GM23338 (cell line): ENCODE results near the gene OPRM1. TPM values are rescaled to one million over a fixed set of nuclear protein-coding genes. Genes with fewer than 3 reads are reported as not detected.

Source experiments
- ATAC-seq: fragments of 200-7000 bp; cut with Tn5 transposase; 3 replicates; pipeline ENCODE4 v1.9.1; 2020
- DNase-seq: peaks from one replicate; pipeline ENCODE4 v3.0.0-alpha.2; 2015; ENCODE audit warnings: low spot score
- H2AFZ ChIP-seq: fragments of 200-600 bp; sonication (generic); 2 replicates; pipeline ENCODE4 v1.8.0; 2016; ENCODE audit warnings: antibody characterized with exemption, mild to moderate bottlenecking, moderate library complexity
- H3F3A ChIP-seq: fragments of 200-600 bp; sonication (generic); replicated peaks from 2 replicates; pipeline ENCODE4 v1.8.0; 2017; ENCODE audit warnings: antibody characterized with exemption, mixed run types, low read depth
- H3K27ac ChIP-seq: fragments of 200-600 bp; sonication (generic); 2 replicates; pipeline ENCODE4 v1.6.1; 2016; ENCODE audit warnings: low read depth
- H3K27me3 ChIP-seq: fragments of 200-600 bp; sonication (generic); 2 replicates; pipeline ENCODE4 v1.8.0; 2016; ENCODE audit warnings: mild to moderate bottlenecking, mixed run types, moderate library complexity; ENCODE audit not compliant: insufficient read depth
- H3K36me3 ChIP-seq: fragments of 200-600 bp; sonication (generic); 2 replicates; pipeline ENCODE4 v1.8.0; 2016; ENCODE audit warnings: mild to moderate bottlenecking; ENCODE audit not compliant: insufficient read depth
- H3K4me1 ChIP-seq: fragments of 200-600 bp; sonication (generic); 2 replicates; pipeline ENCODE4 v1.8.0; 2016; ENCODE audit warnings: mild to moderate bottlenecking, moderate library complexity; ENCODE audit not compliant: insufficient read depth
- H3K4me2 ChIP-seq: fragments of 200-600 bp; sonication (generic); 2 replicates; pipeline ENCODE4 v1.7.1; 2017; ENCODE audit warnings: mixed run types
- H3K4me3 ChIP-seq: fragments of 200-600 bp; sonication (generic); 2 replicates; pipeline ENCODE4 v1.6.1; 2016; ENCODE audit warnings: mixed run types
- H3K79me2 ChIP-seq: fragments of 200-600 bp; sonication (generic); replicated peaks from 2 replicates; pipeline ENCODE4 v1.8.0; 2017; ENCODE audit warnings: mild to moderate bottlenecking; ENCODE audit not compliant: insufficient read depth
- H3K9me2 ChIP-seq: fragments of 200-600 bp; sonication (generic); 2 replicates; pipeline ENCODE4 v1.8.0; 2017; ENCODE audit not compliant: insufficient read depth
- H4K20me1 ChIP-seq: fragments of 200-600 bp; sonication (generic); replicated peaks from 2 replicates; pipeline ENCODE4 v1.8.0; 2017; ENCODE audit warnings: mild to moderate bottlenecking; ENCODE audit not compliant: insufficient read depth
- H3K27ac Mint-ChIP-seq: 2 replicates; pipeline ENCODE4 v1.8.0; 2020; ENCODE audit warnings: inconsistent platforms, mild to moderate bottlenecking, moderate library complexity, mixed read lengths
- H3K27me3 Mint-ChIP-seq: 3 replicates; pipeline ENCODE4 v1.8.0; 2022; ENCODE audit warnings: low read depth, mild to moderate bottlenecking, moderate library complexity, mixed read lengths, inconsistent platforms; ENCODE audit not compliant: insufficient read depth, poor library complexity
- H3K36me3 Mint-ChIP-seq: 3 replicates; pipeline ENCODE4 v1.8.0; 2021; ENCODE audit warnings: low read depth, mild to moderate bottlenecking, inconsistent platforms, moderate library complexity, mixed read lengths
- H3K4me1 Mint-ChIP-seq: 3 replicates; pipeline ENCODE4 v1.8.0; 2020; ENCODE audit warnings: mild to moderate bottlenecking, inconsistent platforms, mixed read lengths
- H3K4me3 Mint-ChIP-seq: 3 replicates; pipeline ENCODE4 v1.8.0; 2021; ENCODE audit warnings: moderate library complexity, mild to moderate bottlenecking, inconsistent platforms, mixed read lengths
- H3K9me3 Mint-ChIP-seq: 3 replicates; pipeline ENCODE4 v1.8.0; 2020; ENCODE audit warnings: moderate library complexity, mild to moderate bottlenecking, inconsistent platforms, mixed read lengths
- CREB1 ChIP-seq: fragments of 250-450 bp; sonication (Bioruptor Pico); IDR thresholded peaks from 2 replicates; pipeline ENCODE4 v1.5.0; 2020; ENCODE audit warnings: low read depth, mild to moderate bottlenecking, moderate library complexity
- EZH2 ChIP-seq: fragments of 200-600 bp; sonication (generic); IDR thresholded peaks from one replicate; pipeline ENCODE4 v1.8.0; 2017; ENCODE audit warnings: antibody characterized with exemption, mild to moderate bottlenecking, low read depth; ENCODE audit not compliant: unreplicated experiment
- EZH2phosphoT487 ChIP-seq: fragments of 200-600 bp; sonication (generic); IDR thresholded peaks from one replicate; pipeline ENCODE4 v1.8.1; 2018; ENCODE audit warnings: antibody characterized with exemption; ENCODE audit not compliant: unreplicated experiment
- JUNB ChIP-seq: IDR thresholded peaks from one replicate; pipeline ENCODE4 v1.6.1; 2016; ENCODE audit warnings: antibody characterized with exemption; ENCODE audit not compliant: unreplicated experiment
- NANOG ChIP-seq: IDR thresholded peaks from 2 replicates; pipeline ENCODE4 v1.6.1; 2016; ENCODE audit warnings: antibody characterized with exemption, borderline replicate concordance
- POLR2AphosphoS5 ChIP-seq: IDR thresholded peaks from 2 replicates; pipeline ENCODE4 v1.6.1; 2016; ENCODE audit warnings: antibody characterized with exemption, low read depth
- STAT1 ChIP-seq: IDR thresholded peaks from one replicate; pipeline ENCODE4 v1.6.1; 2016; ENCODE audit warnings: antibody characterized with exemption; ENCODE audit not compliant: unreplicated experiment
- ZNF114 ChIP-seq: fragments of 250-450 bp; sonication (Bioruptor Pico); IDR thresholded peaks from 2 replicates; pipeline ENCODE4 v1.5.0; 2020; ENCODE audit warnings: mild to moderate bottlenecking, moderate library complexity
- ZNF331 ChIP-seq: fragments of 250-450 bp; sonication (Bioruptor Pico); IDR thresholded peaks from 2 replicates; pipeline ENCODE4 v1.5.0; 2020; ENCODE audit warnings: low read depth, mild to moderate bottlenecking, moderate library complexity
- polyA plus RNA-seq: library from polyadenylated mRNA; unstranded; fragments of >200 nt; fragmentation: Nextera tagmentation; extraction: Ambion mirVana; gene quantifications from 2 replicates; pipeline ENCODE4 v1.2.1, GENCODE V29; 2016
- total RNA-seq: library from RNA; depleted of rRNA; stranded (reverse); fragments of >200 nt; shearing (Covaris generic); gene quantifications from 2 replicates; pipeline ENCODE4 v1.2.3, GENCODE V29; 2014
- TF ChIP-seq, protein P1 (sequence below): fragments of 250-450 bp; sonication (Bioruptor Pico); IDR thresholded peaks from 2 replicates; pipeline ENCODE4 v1.5.0; 2020; ENCODE audit warnings: mild to moderate bottlenecking, moderate library complexity
- TF ChIP-seq, protein P2 (sequence below), 2 experiments: fragments of 200-600 bp in 1 of 2; sonication (generic) in 1 of 2; conservative IDR thresholded peaks; 2 replicates each; pipeline versions ENCODE4 v1.5.1 to v1.6.1; 2016 to 2017; ENCODE audit warnings: antibody characterized with exemption in 2 of 2, low read depth in 2 of 2, mild to moderate bottlenecking in 2 of 2, moderate library complexity in 1 of 2
- TF ChIP-seq, protein P3 (sequence below): IDR thresholded peaks from one replicate; pipeline ENCODE4 v1.6.1; 2018; ENCODE audit warnings: antibody characterized with exemption; ENCODE audit not compliant: unreplicated experiment
- TF ChIP-seq, protein P4 (sequence below): IDR thresholded peaks from 2 replicates; pipeline ENCODE4 v1.6.1; 2016; ENCODE audit warnings: antibody characterized with exemption

The OPRM1 gene
- total and polyA plus RNA-seq, 2 experiments from 2014 or later: 0.52 TPM; not detected in 1

DNA sequence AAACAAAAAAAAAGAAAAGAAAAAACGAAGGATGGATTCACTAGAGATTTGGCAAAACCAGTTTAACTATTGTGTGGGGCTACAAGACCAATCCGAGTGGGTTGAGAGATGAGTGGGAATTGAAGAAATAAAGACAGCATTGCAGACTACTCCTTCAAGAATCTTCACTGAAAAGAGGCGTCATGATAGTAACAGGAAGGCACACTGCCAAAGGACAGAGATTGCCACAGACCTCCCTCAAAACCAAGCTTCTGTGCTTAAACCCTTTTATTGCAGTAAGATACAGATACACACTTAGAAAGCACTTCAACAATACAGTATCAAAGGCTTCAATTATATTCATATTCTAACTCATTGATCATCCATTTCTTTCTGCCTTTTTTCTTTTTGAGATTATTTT is 213.6 kb downstream of the OPRM1 start:
- Mint-ChIP-seq H3K9me3 (no peaks in the 10 kb centered on the region), H3K36me3 (no peaks in the 10 kb centered on the region), H3K27me3 (no peaks in the 10 kb centered on the region), H3K4me3 (no peak overlapping the region), H3K27ac (no peak overlapping the region), H3K4me1 (peaks cover 16% of the 10 kb centered on the region)
- Histone ChIP-seq H3K27me3 (no peaks in the 10 kb centered on the region), H2AFZ (no peak overlapping the region; the same call in 1 of the 2 replicates), H4K20me1 (no peaks in the 10 kb centered on the region), H3K4me3 (no peak overlapping the region), H3K9me2 (no peaks in the 10 kb centered on the region), H3K79me2 (no peaks in the 10 kb centered on the region), H3F3A (no peaks in the 10 kb centered on the region), H3K27ac (no peak overlapping the region), H3K36me3 (no peaks in the 10 kb centered on the region), H3K4me1 (peaks cover 10% of the 10 kb centered on the region), H3K4me2 (no peak overlapping the region)
- TF ChIP-seq CREB1 (CRISPR knock-in tag): no peak
- TF ChIP-seq NANOG: no peak
- TF ChIP-seq, protein P1, sequence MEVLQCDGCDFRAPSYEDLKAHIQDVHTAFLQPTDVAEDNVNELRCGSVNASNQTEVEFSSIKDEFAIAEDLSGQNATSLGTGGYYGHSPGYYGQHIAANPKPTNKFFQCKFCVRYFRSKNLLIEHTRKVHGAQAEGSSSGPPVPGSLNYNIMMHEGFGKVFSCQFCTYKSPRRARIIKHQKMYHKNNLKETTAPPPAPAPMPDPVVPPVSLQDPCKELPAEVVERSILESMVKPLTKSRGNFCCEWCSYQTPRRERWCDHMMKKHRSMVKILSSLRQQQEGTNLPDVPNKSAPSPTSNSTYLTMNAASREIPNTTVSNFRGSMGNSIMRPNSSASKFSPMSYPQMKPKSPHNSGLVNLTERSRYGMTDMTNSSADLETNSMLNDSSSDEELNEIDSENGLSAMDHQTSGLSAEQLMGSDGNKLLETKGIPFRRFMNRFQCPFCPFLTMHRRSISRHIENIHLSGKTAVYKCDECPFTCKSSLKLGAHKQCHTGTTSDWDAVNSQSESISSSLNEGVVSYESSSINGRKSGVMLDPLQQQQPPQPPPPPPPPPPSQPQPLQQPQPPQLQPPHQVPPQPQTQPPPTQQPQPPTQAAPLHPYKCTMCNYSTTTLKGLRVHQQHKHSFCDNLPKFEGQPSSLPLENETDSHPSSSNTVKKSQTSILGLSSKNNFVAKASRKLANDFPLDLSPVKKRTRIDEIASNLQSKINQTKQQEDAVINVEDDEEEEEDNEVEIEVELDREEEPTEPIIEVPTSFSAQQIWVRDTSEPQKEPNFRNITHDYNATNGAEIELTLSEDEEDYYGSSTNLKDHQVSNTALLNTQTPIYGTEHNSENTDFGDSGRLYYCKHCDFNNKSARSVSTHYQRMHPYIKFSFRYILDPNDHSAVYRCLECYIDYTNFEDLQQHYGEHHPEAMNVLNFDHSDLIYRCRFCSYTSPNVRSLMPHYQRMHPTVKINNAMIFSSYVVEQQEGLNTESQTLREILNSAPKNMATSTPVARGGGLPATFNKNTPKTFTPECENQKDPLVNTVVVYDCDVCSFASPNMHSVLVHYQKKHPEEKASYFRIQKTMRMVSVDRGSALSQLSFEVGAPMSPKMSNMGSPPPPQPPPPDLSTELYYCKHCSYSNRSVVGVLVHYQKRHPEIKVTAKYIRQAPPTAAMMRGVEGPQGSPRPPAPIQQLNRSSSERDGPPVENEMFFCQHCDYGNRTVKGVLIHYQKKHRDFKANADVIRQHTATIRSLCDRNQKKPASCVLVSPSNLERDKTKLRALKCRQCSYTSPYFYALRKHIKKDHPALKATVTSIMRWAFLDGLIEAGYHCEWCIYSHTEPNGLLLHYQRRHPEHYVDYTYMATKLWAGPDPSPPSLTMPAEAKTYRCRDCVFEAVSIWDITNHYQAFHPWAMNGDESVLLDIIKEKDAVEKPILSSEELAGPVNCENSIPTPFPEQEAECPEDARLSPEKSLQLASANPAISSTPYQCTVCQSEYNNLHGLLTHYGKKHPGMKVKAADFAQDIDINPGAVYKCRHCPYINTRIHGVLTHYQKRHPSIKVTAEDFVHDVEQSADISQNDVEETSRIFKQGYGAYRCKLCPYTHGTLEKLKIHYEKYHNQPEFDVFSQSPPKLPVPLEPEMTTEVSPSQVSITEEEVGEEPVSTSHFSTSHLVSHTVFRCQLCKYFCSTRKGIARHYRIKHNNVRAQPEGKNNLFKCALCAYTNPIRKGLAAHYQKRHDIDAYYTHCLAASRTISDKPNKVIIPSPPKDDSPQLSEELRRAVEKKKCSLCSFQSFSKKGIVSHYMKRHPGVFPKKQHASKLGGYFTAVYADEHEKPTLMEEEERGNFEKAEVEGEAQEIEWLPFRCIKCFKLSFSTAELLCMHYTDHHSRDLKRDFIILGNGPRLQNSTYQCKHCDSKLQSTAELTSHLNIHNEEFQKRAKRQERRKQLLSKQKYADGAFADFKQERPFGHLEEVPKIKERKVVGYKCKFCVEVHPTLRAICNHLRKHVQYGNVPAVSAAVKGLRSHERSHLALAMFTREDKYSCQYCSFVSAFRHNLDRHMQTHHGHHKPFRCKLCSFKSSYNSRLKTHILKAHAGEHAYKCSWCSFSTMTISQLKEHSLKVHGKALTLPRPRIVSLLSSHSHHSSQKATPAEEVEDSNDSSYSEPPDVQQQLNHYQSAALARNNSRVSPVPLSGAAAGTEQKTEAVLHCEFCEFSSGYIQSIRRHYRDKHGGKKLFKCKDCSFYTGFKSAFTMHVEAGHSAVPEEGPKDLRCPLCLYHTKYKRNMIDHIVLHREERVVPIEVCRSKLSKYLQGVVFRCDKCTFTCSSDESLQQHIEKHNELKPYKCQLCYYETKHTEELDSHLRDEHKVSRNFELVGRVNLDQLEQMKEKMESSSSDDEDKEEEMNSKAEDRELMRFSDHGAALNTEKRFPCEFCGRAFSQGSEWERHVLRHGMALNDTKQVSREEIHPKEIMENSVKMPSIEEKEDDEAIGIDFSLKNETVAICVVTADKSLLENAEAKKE (CRISPR knock-in tag): no peak
- TF ChIP-seq, protein P2, sequence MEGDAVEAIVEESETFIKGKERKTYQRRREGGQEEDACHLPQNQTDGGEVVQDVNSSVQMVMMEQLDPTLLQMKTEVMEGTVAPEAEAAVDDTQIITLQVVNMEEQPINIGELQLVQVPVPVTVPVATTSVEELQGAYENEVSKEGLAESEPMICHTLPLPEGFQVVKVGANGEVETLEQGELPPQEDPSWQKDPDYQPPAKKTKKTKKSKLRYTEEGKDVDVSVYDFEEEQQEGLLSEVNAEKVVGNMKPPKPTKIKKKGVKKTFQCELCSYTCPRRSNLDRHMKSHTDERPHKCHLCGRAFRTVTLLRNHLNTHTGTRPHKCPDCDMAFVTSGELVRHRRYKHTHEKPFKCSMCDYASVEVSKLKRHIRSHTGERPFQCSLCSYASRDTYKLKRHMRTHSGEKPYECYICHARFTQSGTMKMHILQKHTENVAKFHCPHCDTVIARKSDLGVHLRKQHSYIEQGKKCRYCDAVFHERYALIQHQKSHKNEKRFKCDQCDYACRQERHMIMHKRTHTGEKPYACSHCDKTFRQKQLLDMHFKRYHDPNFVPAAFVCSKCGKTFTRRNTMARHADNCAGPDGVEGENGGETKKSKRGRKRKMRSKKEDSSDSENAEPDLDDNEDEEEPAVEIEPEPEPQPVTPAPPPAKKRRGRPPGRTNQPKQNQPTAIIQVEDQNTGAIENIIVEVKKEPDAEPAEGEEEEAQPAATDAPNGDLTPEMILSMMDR (conservative IDR thresholded peaks at IDR 0.05; ENCODE audit: low read depth in 2 of 2): no peak
- TF ChIP-seq JUNB: no peak
- TF ChIP-seq, protein P3, sequence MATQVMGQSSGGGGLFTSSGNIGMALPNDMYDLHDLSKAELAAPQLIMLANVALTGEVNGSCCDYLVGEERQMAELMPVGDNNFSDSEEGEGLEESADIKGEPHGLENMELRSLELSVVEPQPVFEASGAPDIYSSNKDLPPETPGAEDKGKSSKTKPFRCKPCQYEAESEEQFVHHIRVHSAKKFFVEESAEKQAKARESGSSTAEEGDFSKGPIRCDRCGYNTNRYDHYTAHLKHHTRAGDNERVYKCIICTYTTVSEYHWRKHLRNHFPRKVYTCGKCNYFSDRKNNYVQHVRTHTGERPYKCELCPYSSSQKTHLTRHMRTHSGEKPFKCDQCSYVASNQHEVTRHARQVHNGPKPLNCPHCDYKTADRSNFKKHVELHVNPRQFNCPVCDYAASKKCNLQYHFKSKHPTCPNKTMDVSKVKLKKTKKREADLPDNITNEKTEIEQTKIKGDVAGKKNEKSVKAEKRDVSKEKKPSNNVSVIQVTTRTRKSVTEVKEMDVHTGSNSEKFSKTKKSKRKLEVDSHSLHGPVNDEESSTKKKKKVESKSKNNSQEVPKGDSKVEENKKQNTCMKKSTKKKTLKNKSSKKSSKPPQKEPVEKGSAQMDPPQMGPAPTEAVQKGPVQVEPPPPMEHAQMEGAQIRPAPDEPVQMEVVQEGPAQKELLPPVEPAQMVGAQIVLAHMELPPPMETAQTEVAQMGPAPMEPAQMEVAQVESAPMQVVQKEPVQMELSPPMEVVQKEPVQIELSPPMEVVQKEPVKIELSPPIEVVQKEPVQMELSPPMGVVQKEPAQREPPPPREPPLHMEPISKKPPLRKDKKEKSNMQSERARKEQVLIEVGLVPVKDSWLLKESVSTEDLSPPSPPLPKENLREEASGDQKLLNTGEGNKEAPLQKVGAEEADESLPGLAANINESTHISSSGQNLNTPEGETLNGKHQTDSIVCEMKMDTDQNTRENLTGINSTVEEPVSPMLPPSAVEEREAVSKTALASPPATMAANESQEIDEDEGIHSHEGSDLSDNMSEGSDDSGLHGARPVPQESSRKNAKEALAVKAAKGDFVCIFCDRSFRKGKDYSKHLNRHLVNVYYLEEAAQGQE: no peak
- no peak for TF ChIP-seq STAT1
- TF ChIP-seq POLR2AphosphoS5: no peak
- no peak for TF ChIP-seq ZNF114 (CRISPR knock-in tag)
- no peak for TF ChIP-seq EZH2phosphoT487
- no peak for TF ChIP-seq EZH2
- TF ChIP-seq, protein P4, sequence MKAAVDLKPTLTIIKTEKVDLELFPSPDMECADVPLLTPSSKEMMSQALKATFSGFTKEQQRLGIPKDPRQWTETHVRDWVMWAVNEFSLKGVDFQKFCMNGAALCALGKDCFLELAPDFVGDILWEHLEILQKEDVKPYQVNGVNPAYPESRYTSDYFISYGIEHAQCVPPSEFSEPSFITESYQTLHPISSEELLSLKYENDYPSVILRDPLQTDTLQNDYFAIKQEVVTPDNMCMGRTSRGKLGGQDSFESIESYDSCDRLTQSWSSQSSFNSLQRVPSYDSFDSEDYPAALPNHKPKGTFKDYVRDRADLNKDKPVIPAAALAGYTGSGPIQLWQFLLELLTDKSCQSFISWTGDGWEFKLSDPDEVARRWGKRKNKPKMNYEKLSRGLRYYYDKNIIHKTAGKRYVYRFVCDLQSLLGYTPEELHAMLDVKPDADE: no peak
- no peak for TF ChIP-seq ZNF331 (CRISPR knock-in tag)
- no peak for DNase-seq
- ATAC-seq: no peak
